Neuronal stem cell (in vitro differentiated cells): ENCODE measurements around the gene ITGB5.
A peak's percentile ranks its signal among the peaks of the same experiment; 100 is the strongest.

Experiments
- DNase-seq: peaks from one replicate; pipeline ENCODE4 v3.0.0-alpha.2; 2013; ENCODE audit warnings: low spot score
- H2AFZ ChIP-seq: one replicate; pipeline ENCODE4 v1.6.1; 2013; ENCODE audit warnings: mild to moderate bottlenecking, low read length, inconsistent platforms
- H2AK5ac ChIP-seq: 2 replicates; pipeline ENCODE4 v1.6.1; 2013; ENCODE audit warnings: low read depth, mild to moderate bottlenecking, inconsistent platforms, low read length, moderate library complexity, mixed read lengths
- H2BK120ac ChIP-seq: 2 replicates; pipeline ENCODE4 v1.6.1; 2013; ENCODE audit warnings: low read depth, mild to moderate bottlenecking, inconsistent platforms, low read length, moderate library complexity, mixed read lengths
- H2BK12ac ChIP-seq: one replicate; pipeline ENCODE4 v1.6.1; 2013; ENCODE audit warnings: low read length, inconsistent platforms
- H2BK15ac ChIP-seq: 2 replicates; pipeline ENCODE4 v1.6.1; 2013; ENCODE audit warnings: mild to moderate bottlenecking, low read length, inconsistent platforms, mixed read lengths
- H2BK5ac ChIP-seq: one replicate; pipeline ENCODE4 v1.6.1; 2013; ENCODE audit warnings: inconsistent platforms, mild to moderate bottlenecking, low read length, moderate library complexity
- H3K14ac ChIP-seq: one replicate; pipeline ENCODE4 v1.6.1; 2013; ENCODE audit warnings: low read length, inconsistent platforms
- H3K18ac ChIP-seq: 2 replicates; pipeline ENCODE4 v1.6.1; 2013; ENCODE audit warnings: low read length, inconsistent platforms
- H3K23ac ChIP-seq: 2 replicates; pipeline ENCODE4 v1.6.1; 2013; ENCODE audit warnings: low read depth, mild to moderate bottlenecking, mixed read lengths, low read length, inconsistent platforms; ENCODE audit not compliant: poor library complexity
- H3K27ac ChIP-seq: replicated peaks from 3 replicates; pipeline ENCODE4 v1.5.1; 2013; ENCODE audit warnings: low read length, inconsistent platforms
- H3K27me3 ChIP-seq, 3 experiments: 2 replicates each; pipeline ENCODE4 v1.6.1; 2013; ENCODE audit warnings: low read length in 3 of 3, mild to moderate bottlenecking in 2 of 3, inconsistent platforms in 1 of 3, low read depth in 1 of 3, mixed read lengths in 1 of 3, moderate library complexity in 1 of 3; ENCODE audit not compliant: control insufficient read depth in 3 of 3, insufficient read depth in 3 of 3
- H3K36me3 ChIP-seq, 2 donors: replicated peaks in 1 of 2; 2 replicates each; pipeline ENCODE4 v1.6.1; 2013; ENCODE audit warnings: low read length in 2 of 2; ENCODE audit not compliant: control insufficient read depth in 2 of 2, insufficient read depth in 2 of 2
- H3K4ac ChIP-seq: 2 replicates; pipeline ENCODE4 v1.6.1; 2013; ENCODE audit warnings: inconsistent platforms, mild to moderate bottlenecking, low read length, moderate library complexity
- H3K4me1 ChIP-seq, 2 donors: 1 replicate in 1 of 2; 2 replicates in 1 of 2; pipeline ENCODE4 v1.6.1; 2013; ENCODE audit warnings: low read length in 2 of 2, low read depth in 1 of 2; ENCODE audit not compliant: control insufficient read depth in 2 of 2, insufficient read depth in 1 of 2
- H3K4me2 ChIP-seq: one replicate; pipeline ENCODE4 v1.6.1; 2013; ENCODE audit warnings: mild to moderate bottlenecking, low read length, inconsistent platforms; ENCODE audit not compliant: insufficient read depth, poor library complexity, severe bottlenecking
- H3K4me3 ChIP-seq, 2 donors: 2 replicates each; pipeline ENCODE4 v1.5.1; 2013; ENCODE audit warnings: low read length in 2 of 2, mild to moderate bottlenecking in 2 of 2, inconsistent platforms in 1 of 2, moderate library complexity in 1 of 2
- H3K79me1 ChIP-seq: one replicate; pipeline ENCODE4 v1.6.1; 2013; ENCODE audit warnings: low read depth, mild to moderate bottlenecking, inconsistent platforms, low read length, moderate library complexity
- H3K9ac ChIP-seq: one replicate; pipeline ENCODE4 v1.6.1; 2013; ENCODE audit warnings: mild to moderate bottlenecking, low read depth, low read length, inconsistent platforms; ENCODE audit not compliant: poor library complexity
- H3K9me3 ChIP-seq, 2 donors: replicated peaks in 1 of 2; 2 replicates each; pipeline versions ENCODE3 to v1.6.1; 2013; ENCODE audit warnings: low read length in 2 of 2, mild to moderate bottlenecking in 2 of 2, inconsistent platforms in 1 of 2, low read depth in 1 of 2, mixed read lengths in 1 of 2, moderate library complexity in 1 of 2; ENCODE audit not compliant: control insufficient read depth in 2 of 2, insufficient read depth in 1 of 2
- H4K8ac ChIP-seq: one replicate; pipeline ENCODE4 v1.6.1; 2013; ENCODE audit warnings: low read depth, mild to moderate bottlenecking, inconsistent platforms, low read length, moderate library complexity
- H4K91ac ChIP-seq: one replicate; pipeline ENCODE4 v1.6.1; 2013; ENCODE audit warnings: low read length, low read depth, mild to moderate bottlenecking, inconsistent platforms; ENCODE audit not compliant: poor library complexity
- WGBS, 2 donors: extraction: QIAGEN DNeasy Blood & Tissue Kit; methylation state at CpG; one replicate each; pipeline ENCODE4 v1.1.7; 2013; ENCODE audit warnings: missing lambda C conversion rate in 2 of 2, mixed read lengths in 1 of 2; ENCODE audit not compliant: insufficient read length in 2 of 2, insufficient replicate concordance in 1 of 2; ENCODE audit errors: extremely low coverage in 2 of 2; 5-methylcytosine and 5-hydroxymethylcytosine counted together

The ITGB5 gene

DNA sequence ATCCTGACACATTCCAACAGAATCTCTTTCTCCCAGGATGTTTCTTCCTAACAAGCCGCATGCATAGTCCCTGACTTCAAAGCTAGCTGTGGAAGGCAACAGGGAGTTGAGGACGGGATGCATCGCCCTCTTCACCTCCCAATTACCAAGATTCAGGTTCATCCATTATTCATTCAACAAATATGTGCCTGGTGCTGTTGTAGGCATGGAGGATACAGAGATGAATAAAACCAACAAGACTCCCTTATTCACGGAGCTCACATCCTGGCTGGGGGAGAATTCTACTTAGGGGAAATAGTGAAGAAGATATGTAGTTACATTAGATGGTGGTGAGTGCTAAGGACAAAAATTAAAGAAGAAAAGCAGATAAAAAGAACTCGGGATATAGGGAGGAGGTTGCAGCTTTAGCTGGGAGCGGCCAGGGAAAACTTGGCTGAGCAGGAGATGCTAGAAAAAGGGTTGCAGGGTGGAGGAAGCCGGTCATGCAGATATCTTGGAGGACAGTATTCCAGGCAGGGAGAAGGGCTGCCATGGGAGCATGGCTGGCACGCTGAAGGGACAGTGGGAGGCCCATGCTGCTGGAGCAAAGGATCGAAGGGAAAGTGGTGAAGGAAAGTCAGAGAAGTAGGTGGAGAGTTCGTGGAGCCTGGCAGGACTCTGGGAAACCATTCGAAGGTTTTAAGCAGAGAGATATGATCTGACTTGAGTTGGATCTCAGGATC, 5.0 kb downstream of the ITGB5 start:
- no peak for DNase-seq
- Histone ChIP-seq H3K79me1 (no peaks in the 10 kb centered on the region), H3K27ac (peak overlapping the region; percentile 87), H3K4ac (no peak overlapping the region), H3K18ac (peak overlapping the region; percentile 95), H3K4me3 (no peak overlapping the region), H3K4me1 (peaks cover 20 to 30% of the 10 kb centered on the region in 2 donors), H2AFZ (no peak overlapping the region), H3K9ac (peak overlapping the region; percentile 65), H2BK15ac (peak overlapping the region; percentile 23), H2BK120ac (peak overlapping the region; percentile 65), H2BK5ac (no peak overlapping the region), H3K14ac (no peak overlapping the region), H2BK12ac (peak overlapping the region; percentile 42), H3K36me3 (no peaks in the 10 kb centered on the region), H3K4me2 (peak overlapping the region; percentile 34), H3K27me3 (no peaks in the 10 kb centered on the region), H4K8ac (no peak overlapping the region), H2AK5ac (peak overlapping the region; percentile 38), H4K91ac (no peak overlapping the region), H3K9me3 (no peaks in the 10 kb centered on the region), H3K23ac (no peak overlapping the region)
- WGBS, 2 donors, result no CpG with 5 or more reads among the region's 11 CpGs

DNA sequence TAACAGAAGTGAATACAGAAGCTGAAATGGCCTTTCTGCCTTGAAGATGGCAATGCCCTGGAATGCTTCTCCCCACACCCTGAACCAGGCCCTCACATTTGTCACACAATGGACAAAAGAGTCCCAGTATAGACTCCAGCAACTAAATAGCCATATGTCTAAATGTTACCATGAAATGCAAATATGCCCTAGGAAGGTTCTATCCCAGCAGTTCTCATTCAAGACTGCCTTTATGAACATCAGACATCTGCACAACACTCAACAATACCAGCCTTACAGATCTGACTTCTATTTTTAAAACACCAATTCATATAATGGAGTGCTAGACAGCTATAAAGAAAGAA, 7.9 kb downstream of the ITGB5 start:
- Histone ChIP-seq H3K9me3 (no peaks in the 10 kb centered on the region), H3K4me3 (no peak overlapping the region), H3K27ac (no peak overlapping the region), H2BK12ac (no peak overlapping the region), H2BK120ac (no peak overlapping the region), H4K8ac (no peak overlapping the region), H2AK5ac (no peak overlapping the region), H3K4me1 (peaks cover 20 to 29% of the 10 kb centered on the region in 2 donors), H3K27me3 (no peaks in the 10 kb centered on the region), H3K23ac (no peak overlapping the region), H3K4ac (no peak overlapping the region), H3K14ac (no peak overlapping the region), H3K18ac (no peak overlapping the region), H2AFZ (no peak overlapping the region), H4K91ac (no peak overlapping the region), H3K36me3 (no peaks in the 10 kb centered on the region), H3K79me1 (no peaks in the 10 kb centered on the region), H3K9ac (no peak overlapping the region), H2BK5ac (no peak overlapping the region), H2BK15ac (no peak overlapping the region), H3K4me2 (no peak overlapping the region)
- DNase-seq, result no peak

DNA sequence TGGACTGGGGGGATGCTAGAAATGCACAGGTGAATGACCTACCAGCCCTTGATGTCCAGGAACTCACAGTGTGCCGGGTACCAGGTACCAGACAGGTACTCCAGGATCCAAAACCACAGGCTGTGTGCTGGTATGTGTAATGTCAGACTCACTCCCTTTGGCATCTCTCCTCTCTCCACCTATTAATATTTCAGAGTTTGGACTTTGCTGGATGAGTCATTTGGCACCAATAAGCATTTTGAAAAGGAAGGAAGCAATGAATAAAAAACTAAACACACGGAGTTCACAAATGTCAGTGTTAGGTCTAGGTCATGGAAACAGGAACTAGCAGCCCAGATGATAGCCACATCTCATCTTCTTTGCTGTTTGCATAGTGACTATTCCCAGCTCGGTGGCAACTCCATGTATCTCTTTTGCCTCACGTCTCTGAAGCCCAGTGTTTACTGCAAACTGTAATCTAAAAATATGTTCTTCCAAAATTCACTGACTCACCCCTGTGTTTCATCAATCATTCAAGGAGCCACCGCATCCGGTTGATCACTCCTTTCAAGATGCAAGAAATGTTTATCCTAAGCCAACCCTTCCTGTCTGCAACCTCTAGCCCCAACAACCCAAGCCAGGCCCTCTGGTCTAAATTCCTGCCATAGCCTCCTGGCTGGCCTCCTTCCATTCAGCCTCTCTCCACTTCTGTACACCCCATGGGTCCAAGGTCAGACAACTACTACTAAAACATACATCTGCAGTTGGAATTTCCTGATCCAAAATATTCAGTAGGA, 8.4 kb downstream of the ITGB5 start:
- no peak overlapping the region for H3K4me2 ChIP-seq
- WGBS, 2 donors, result no CpG with 5 or more reads among the region's 6 CpGs
- H3K79me1 ChIP-seq, result no peaks in the 10 kb centered on the region
- no peak overlapping the region for H2AK5ac ChIP-seq
- no peak overlapping the region for H3K27ac ChIP-seq
- H3K4ac ChIP-seq, result no peak overlapping the region
- H4K91ac ChIP-seq, result no peak overlapping the region
- no peak overlapping the region for H3K14ac ChIP-seq
- H2BK15ac ChIP-seq, result no peak overlapping the region
- H3K9ac ChIP-seq, result no peak overlapping the region
- no peak overlapping the region for H2BK120ac ChIP-seq
- H4K8ac ChIP-seq, result no peak overlapping the region
- peaks cover 17 to 24% of the 10 kb centered on the region in 2 donors for H3K4me1 ChIP-seq
- H2BK5ac ChIP-seq, result no peak overlapping the region
- H3K23ac ChIP-seq, result no peak overlapping the region
- H2AFZ ChIP-seq, result no peak overlapping the region
- no peaks in the 10 kb centered on the region for H3K9me3 ChIP-seq
- no peak overlapping the region for H2BK12ac ChIP-seq
- no peak overlapping the region for H3K4me3 ChIP-seq
- H3K27me3 ChIP-seq, result no peaks in the 10 kb centered on the region
- H3K18ac ChIP-seq, result no peak overlapping the region
- no peaks in the 10 kb centered on the region for H3K36me3 ChIP-seq
- DNase-seq, result no peak

DNA sequence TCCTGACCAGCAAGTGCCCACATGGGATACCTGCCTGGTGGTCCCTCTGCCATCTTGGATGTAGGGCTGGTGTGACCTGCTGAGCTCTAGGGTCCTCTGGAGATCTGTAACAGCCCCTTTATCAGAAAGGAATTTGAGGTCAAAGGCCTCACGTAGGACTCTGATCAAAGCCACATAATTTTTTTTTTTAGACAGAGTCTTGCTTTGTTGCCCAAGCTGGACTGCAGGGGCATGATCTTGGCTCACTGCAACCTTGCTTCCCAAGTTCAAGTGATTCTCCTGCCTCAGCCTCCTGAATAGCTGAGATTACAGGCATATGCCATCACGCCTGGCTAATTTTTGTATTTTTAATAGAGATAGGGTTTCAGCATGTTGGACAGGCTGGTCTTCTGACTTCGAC, 9.5 kb downstream of the ITGB5 start:
- Histone ChIP-seq H2BK5ac (no peak overlapping the region), H3K4me2 (no peak overlapping the region), H3K9me3 (no peaks in the 10 kb centered on the region), H3K14ac (no peak overlapping the region), H2BK15ac (no peak overlapping the region), H2AK5ac (no peak overlapping the region), H3K4me1 (peaks cover 13 to 19% of the 10 kb centered on the region in 2 donors), H3K23ac (no peak overlapping the region), H3K27me3 (no peaks in the 10 kb centered on the region), H3K9ac (no peak overlapping the region), H2AFZ (no peak overlapping the region), H4K91ac (no peak overlapping the region), H3K4me3 (no peak overlapping the region), H2BK120ac (no peak overlapping the region), H3K36me3 (no peaks in the 10 kb centered on the region), H3K27ac (no peak overlapping the region), H3K79me1 (no peaks in the 10 kb centered on the region), H4K8ac (no peak overlapping the region), H3K4ac (no peak overlapping the region), H3K18ac (no peak overlapping the region), H2BK12ac (no peak overlapping the region)
- no CpG with 5 or more reads among the region's 3 CpGs for WGBS, 2 donors
- DNase-seq, result no peak
